Muscle of arm (tissue), 12 donors: ENCODE results near the gene PCDHGB5. TPM values are rescaled to one million over a fixed set of nuclear protein-coding genes. Genes with fewer than 3 reads are reported as not detected.
"Not testable (repeated sequence)": the region's sequence is repeated elsewhere in the genome, so short reads cannot be mapped to it uniquely, and the experiment has no call there.

ENCODE experiments used
- DNase-seq: peaks from one replicate; pipeline ENCODE4 v3.0.0-alpha.2; 2013
- polyA plus RNA-seq, 12 donors: library from polyadenylated mRNA; unstranded; fragments of 120-200 nt; gene quantifications; one replicate each; pipeline ENCODE4 v1.2.1, GENCODE V29; 2013; ENCODE audit not compliant: insufficient read length in 12 of 12

The PCDHGB5 gene
- polyA plus RNA-seq, 12 donors, result 2.7 to 7.7 (median 4.0) TPM; not detected in 1

DNA sequence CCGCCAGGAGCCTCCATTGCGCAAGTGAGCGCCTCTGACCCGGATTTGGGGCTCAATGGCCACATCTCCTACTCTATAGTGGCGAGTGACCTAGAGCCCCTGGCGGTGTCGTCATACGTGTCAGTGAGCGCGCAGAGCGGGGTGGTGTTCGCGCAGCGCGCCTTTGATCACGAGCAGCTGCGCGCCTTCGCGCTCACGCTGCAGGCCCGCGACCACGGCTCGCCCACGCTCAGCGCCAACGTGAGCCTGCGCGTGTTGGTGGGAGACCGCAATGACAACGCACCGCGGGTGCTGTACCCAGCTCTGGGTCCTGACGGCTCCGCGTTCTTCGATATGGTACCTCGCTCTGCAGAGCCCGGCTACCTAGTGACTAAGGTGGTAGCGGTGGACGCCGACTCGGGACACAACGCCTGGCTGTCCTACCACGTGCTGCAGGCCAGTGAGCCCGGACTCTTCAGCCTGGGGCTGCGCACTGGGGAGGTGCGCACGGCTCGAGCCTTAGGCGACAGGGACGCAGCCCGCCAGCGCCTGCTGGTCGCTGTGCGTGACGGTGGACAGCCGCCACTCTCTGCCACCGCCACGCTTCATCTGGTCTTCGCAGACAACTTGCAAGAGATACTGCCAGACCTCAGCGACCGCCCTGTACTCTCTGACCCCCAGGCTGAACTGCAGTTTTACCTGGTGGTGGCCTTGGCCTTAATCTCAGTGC is 12.0 kb downstream of the PCDHGB5 start:
- DNase-seq, result no peak

DNA sequence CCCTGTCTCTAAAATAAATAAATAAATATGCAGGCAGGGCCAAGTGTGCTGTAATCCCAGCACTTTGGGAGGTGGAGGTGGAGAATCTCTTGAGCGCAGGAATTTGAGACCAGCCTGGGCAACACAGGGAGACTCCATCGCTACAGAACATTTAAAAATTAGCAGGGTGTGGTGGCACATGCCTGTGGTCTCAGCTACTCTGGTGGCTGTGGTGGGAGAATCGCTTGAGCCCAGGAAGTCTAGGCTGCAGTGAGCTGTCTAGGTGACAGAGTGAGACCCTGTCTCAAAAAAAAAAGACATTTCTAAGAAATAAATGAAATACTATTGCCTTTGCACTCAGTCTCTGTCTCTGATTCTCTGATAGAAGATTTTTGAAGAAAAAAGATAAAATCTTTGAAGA is 13.8 kb downstream of the PCDHGB5 start:
- no peak for DNase-seq

DNA sequence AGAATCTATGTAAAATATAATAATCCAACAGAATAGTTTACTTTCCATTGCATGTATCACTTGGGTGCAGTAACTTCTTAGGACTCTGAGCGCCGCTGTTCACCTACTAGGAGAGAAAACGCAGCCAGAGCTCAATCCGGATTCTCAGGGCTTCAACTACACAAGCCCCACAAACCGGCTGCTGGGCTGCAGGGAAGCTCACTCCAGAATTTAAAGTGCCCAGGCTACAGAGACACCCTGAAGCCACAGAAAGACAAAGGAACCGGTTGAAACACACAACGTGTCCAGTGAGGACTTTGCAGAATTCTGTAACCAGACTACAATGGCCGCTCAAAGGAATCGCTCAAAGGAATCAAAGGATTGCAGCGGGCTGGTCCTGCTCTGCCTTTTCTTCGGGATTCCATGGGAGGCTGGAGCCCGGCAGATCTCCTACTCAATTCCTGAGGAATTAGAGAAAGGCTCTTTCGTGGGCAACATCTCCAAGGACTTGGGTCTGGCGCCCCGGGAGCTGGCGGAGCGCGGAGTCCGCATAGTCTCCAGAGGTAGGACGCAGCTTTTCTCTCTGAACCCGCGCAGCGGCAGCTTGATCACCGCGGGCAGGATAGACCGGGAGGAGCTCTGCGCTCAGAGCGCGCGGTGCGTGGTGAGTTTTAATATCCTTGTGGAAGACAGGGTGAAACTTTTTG is 15.2 kb downstream of the PCDHGB5 start, which contains the start of gene PCDHGA10:
PCDHGA10 (plus strand) TSS at position 134 of the 686 bp plus-strand sequence; CDS start at position 323, 189 bp downstream.
- no peak for DNase-seq

DNA sequence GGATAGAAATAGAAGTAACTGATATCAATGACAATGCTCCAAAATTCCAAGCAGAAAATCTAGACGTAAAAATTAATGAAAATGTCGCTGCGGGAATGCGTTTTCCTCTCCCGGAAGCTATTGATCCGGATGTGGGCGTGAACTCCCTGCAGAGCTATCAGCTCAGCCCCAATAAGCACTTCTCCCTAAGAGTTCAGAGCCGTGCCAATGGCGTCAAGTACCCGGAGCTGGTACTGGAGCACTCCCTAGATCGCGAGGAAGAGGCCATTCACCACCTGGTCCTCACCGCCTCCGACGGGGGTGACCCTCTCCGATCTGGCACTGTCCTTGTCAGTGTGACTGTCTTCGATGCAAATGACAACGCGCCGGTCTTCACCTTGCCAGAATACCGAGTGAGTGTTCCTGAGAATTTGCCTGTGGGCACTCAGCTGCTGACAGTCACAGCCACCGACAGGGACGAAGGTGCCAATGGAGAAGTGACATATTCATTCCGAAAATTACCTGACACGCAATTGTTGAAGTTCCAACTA is 15.9 kb downstream of the PCDHGB5 start:
- no peak for DNase-seq

DNA sequence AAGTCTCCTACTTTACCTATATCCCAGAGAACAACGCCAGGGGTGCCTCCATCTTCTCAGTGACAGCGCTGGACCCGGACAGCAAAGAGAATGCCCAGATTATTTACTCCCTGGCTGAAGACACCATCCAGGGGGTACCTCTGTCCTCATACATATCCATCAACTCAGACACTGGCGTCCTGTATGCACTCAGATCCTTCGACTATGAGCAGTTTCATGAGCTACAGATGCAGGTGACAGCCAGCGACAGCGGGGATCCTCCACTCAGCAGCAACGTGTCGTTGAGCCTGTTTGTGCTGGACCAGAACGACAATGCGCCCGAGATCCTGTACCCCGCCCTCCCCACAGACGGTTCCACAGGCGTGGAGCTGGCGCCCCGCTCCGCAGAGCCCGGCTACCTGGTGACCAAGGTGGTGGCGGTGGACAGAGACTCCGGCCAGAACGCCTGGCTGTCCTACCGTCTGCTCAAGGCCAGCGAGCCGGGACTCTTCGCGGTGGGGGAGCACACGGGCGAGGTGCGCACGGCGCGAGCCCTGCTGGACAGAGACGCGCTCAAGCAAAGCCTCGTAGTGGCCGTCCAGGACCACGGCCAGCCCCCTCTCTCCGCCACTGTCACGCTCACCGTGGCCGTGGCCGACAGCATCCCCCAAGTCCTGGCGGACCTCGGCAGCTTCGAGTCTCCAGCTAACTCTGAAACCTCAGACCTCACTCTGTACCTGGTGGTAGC is 17.0 kb downstream of the PCDHGB5 start:
- not testable (repeated sequence) for DNase-seq

DNA sequence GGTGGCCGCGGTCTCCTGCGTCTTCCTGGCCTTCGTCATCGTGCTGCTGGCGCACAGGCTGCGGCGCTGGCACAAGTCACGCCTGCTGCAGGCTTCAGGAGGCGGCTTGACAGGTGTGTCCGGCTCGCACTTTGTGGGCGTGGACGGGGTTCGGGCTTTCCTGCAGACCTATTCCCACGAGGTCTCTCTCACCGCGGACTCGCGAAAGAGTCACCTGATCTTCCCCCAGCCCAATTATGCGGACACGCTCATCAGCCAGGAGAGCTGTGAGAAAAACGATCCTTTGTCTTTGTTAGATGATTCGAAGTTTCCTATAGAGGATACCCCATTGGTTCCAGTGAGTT is 17.5 kb downstream of the PCDHGB5 start:
- not testable (repeated sequence) for DNase-seq

DNA sequence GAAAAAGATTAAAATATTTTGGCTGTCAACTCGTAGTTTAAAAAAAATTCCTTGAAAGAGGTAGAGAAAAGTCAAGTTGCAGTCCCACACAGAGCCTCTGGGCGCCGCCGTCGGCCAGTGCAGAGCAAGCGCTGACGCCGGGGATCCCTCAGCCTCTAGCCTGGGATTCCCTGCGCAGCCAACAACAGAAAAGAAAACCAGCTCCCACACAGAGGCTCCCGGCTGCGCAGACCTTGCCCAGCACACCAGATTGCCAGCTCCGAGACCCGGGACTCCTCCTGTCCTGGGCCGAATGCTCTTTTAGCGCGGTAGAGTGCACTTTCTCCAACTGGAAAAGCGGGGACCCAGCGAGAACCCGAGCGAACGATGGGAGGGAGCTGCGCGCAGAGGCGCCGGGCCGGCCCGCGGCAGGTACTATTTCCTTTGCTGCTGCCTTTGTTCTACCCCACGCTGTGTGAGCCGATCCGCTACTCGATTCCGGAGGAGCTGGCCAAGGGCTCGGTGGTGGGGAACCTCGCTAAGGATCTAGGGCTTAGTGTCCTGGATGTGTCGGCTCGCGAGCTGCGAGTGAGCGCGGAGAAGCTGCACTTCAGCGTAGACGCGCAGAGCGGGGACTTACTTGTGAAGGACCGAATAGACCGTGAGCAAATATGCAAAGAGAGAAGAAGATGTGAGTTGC is 19.9 kb downstream of the PCDHGB5 start, which contains the start of gene PCDHGB7:
PCDHGB7 (plus strand) TSS at position 184 of the 679 bp plus-strand sequence; CDS start at position 367, 183 bp downstream.
- DNase-seq, result peak; percentile 31

DNA sequence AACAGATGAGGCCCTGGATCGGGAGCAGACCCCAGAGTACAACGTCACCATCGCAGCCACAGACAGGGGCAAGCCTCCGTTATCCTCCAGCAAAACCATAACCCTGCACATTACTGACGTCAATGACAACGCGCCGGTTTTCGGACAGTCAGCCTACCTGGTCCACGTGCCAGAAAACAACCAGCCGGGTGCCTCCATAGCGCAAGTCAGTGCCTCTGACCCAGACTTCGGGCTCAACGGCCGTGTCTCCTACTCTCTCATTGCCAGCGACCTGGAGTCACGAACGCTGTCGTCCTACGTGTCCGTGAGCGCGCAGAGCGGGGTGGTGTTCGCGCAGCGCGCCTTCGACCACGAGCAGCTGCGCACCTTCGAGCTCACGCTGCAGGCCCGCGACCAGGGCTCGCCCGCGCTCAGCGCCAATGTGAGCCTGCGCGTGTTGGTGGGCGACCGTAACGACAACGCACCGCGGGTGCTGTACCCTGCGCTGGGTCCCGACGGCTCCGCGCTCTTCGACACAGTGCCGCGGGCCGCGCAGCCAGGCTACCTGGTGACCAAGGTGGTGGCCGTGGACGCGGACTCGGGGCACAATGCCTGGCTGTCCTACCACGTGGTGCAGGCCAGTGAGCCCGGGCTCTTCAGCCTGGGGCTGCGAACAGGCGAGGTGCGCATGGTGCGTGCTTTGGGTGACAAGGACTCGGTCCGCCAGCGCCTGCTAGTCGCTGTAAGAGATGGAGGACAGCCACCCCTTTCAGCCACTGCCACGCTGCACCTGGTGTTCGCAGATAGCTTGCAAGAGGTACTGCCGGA is 21.5 kb downstream of the PCDHGB5 start:
- no peak for DNase-seq

DNA sequence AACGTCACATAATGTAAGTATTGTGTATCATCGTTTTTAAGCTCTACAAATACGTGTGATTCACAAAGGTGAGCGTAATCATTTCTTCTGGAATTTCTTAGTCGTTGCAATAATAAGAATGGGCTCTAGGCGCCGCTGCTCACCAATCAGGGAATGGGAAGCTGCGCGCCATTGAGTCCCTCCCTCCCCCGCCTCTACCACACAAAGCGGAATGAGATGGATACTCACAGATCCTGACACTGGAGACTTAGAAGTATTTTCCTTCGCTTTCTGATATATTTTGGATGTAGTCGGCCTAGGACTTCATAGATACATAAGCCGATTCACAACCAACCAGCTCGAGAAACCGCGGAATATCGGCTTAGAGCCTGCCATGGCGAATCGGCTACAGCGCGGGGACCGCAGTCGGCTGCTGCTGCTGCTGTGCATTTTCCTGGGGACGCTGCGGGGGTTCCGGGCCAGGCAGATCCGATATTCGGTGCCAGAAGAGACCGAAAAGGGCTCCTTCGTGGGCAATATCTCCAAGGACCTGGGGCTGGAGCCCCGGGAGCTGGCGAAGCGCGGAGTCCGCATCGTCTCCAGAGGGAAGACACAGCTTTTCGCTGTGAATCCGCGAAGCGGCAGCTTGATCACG is 23.2 kb downstream of the PCDHGB5 start, which contains the start of gene PCDHGA11:
PCDHGA11 (plus strand) TSS at position 197 of the 634 bp plus-strand sequence; CDS start at position 374, 177 bp downstream.
- peak; percentile 27 for DNase-seq

DNA sequence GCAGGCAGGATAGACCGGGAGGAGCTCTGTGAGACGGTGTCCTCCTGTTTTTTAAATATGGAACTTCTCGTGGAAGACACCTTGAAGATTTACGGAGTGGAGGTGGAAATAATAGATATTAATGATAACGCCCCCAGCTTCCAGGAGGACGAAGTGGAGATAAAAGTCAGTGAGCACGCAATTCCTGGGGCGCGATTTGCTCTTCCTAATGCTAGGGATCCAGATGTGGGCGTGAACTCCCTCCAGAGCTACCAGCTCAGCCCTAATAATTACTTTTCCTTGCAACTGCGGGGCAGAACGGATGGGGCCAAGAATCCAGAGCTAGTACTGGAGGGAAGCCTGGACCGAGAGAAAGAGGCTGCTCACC is 23.7 kb downstream of the PCDHGB5 start:
- DNase-seq, result no peak

DNA sequence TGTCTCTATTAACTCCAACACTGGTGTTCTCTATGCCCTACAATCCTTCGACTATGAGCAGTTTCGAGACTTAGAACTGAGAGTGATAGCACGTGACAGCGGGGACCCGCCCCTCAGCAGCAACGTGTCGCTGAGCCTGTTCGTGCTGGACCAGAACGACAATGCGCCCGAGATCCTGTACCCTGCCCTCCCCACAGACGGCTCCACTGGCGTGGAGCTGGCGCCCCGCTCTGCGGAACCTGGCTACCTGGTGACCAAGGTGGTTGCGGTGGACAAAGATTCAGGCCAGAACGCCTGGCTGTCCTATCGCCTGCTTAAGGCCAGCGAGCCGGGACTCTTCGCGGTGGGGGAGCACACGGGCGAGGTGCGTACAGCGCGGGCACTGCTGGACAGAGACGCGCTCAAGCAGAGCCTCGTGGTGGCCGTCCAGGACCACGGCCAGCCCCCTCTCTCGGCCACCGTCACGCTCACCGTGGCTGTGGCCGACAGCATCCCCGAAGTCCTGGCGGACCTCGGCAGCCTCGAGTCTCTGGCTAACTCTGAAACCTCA is 25.1 kb downstream of the PCDHGB5 start:
- DNase-seq, result no peak

DNA sequence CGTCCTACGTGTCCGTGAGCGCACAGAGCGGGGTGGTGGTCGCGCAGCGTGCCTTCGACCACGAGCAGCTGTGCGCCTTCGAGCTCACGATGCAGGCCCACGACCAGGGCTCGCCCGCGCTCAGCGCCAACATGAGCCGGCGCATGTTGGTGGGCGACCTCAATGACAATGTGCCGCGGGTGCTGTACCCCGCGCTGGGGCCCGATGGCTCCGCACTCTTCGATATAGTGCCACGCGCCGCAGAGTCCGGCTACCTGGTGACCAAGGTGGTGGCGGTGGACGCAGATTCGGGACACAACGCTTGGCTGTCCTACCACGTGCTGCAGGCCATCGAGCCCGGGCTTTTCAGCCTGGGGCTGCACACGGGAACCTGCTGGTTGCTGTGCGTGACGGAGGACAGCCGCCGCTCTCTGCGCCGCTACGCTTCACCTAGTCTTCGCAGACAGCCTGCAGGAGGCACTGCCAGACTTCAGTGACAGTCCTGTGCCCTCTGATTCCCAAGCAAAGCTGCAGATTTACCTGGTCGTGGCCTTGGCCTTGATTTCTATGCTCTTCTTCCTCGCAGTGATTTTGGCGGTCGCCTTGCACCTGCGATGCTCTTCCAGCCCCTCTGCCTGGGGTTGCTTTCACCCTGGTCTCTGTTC is 30.2 kb downstream of the PCDHGB5 start:
- DNase-seq, result no peak

DNA sequence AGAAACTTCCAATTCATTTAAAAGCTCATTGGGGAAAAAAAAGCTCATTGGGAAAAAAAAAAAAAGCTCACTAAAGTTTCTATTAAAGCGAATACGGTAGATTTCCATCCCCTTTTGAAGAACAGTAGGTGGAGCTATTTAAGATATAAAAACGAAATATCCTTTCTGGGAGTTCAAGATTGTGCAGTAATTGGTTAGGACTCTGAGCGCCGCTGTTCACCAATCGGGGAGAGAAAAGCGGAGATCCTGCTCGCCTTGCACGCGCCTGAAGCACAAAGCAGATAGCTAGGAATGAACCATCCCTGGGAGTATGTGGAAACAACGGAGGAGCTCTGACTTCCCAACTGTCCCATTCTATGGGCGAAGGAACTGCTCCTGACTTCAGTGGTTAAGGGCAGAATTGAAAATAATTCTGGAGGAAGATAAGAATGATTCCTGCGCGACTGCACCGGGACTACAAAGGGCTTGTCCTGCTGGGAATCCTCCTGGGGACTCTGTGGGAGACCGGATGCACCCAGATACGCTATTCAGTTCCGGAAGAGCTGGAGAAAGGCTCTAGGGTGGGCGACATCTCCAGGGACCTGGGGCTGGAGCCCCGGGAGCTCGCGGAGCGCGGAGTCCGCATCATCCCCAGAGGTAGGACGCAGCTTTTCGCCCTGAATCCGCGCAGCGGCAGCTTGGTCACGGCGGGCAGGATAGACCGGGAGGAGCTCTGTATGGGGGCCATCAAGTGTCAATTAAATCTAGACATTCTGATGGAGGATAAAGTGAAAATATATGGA is 32.8 kb downstream of the PCDHGB5 start, which contains the start of gene PCDHGA12:
PCDHGA12 (plus strand) TSS at position 176 of the 782 bp plus-strand sequence; CDS start at position 429, 253 bp downstream.
- no peak for DNase-seq

DNA sequence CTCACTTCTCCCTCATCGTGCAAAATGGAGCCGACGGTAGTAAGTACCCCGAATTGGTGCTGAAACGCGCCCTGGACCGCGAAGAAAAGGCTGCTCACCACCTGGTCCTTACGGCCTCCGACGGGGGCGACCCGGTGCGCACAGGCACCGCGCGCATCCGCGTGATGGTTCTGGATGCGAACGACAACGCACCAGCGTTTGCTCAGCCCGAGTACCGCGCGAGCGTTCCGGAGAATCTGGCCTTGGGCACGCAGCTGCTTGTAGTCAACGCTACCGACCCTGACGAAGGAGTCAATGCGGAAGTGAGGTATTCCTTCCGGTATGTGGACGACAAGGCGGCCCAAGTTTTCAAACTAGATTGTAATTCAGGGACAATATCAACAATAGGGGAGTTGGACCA is 33.5 kb downstream of the PCDHGB5 start:
- no peak for DNase-seq

DNA sequence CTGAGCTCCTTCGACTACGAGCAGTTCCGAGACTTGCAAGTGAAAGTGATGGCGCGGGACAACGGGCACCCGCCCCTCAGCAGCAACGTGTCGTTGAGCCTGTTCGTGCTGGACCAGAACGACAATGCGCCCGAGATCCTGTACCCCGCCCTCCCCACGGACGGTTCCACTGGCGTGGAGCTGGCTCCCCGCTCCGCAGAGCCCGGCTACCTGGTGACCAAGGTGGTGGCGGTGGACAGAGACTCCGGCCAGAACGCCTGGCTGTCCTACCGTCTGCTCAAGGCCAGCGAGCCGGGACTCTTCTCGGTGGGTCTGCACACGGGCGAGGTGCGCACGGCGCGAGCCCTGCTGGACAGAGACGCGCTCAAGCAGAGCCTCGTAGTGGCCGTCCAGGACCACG is 34.6 kb downstream of the PCDHGB5 start:
- DNase-seq, result not testable (repeated sequence)

DNA sequence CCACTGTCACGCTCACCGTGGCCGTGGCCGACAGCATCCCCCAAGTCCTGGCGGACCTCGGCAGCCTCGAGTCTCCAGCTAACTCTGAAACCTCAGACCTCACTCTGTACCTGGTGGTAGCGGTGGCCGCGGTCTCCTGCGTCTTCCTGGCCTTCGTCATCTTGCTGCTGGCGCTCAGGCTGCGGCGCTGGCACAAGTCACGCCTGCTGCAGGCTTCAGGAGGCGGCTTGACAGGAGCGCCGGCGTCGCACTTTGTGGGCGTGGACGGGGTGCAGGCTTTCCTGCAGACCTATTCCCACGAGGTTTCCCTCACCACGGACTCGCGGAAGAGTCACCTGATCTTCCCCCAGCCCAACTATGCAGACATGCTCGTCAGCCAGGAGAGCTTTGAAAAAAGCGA is 35.0 kb downstream of the PCDHGB5 start:
- not testable (repeated sequence) for DNase-seq

DNA sequence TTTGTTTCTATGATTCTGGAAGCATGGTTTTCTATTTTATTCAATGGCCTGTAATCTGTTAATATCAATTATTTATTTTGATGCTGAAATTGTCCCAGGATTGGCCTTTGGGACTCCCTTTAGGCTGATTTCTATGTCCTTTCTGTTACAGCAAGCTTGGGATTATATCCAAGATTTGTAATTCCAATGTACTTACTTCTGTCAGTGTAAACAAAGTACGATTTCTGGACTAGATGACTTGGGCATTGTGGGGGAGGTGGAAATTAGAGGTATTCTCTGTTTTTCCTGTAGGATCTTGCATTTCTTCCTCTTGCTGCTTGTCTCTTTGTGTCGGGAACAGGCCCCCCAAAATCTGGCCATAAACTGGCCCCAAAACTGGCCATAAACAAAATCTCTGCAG is 36.3 kb downstream of the PCDHGB5 start:
- DNase-seq, result no peak

DNA sequence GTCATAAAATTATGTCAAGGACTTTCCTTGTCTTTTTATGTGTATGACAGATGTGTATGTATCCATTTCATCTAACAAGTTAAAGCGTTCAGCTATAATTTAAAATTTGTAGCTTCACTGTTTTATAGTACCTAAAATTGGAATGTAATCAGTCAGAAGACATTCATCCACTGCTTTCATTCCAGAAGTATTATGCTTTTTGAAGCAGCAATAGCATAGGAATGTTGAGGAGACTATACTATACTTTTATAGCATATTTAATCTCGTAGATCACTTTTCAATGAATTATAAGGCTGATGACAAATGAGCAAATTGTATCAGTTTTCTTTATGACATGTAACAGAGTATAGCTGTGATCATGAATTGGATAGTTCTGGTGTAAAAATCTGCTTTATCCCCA is 39.5 kb downstream of the PCDHGB5 start:
- DNase-seq, result no peak
